Caco-2 (cell line): ENCODE measurements around the gene FSHR. TPM values are rescaled to one million over a fixed set of nuclear protein-coding genes. Genes with fewer than 3 reads are reported as not detected.

Source experiments
- BruUV-seq: library from RNA; stranded (reverse); fragments of 400-500 nt; replicated peaks from 2 replicates; lab custom pipeline; 2021; lab: Mats Ljungman, UMichigan
- CTCF ChIA-PET: fragments of 300-600 bp; sonication (Branson Sonifier 250); formaldehyde crosslinking; loops from one replicate; lab custom pipeline; 2022; ENCODE audit warnings: antibody characterized with exemption; lab: Charles Lee
- POLR2A ChIA-PET: fragments of 300-600 bp; sonication (Branson Sonifier 250); formaldehyde crosslinking; loops from one replicate; lab custom pipeline; 2022; ENCODE audit warnings: antibody characterized with exemption; lab: Charles Lee
- DNase-seq, 2 experiments: peaks; one replicate each; pipeline versions ENCODE4 v3.0.0 to v3.0.0-alpha.2; 2020 to 2022
- H3K27me3 ChIP-seq: replicated peaks from 2 replicates; pipeline ENCODE4 v1.6.0; 2011; ENCODE audit warnings: low read length; ENCODE audit not compliant: control insufficient read depth, insufficient read depth
- H3K36me3 ChIP-seq: 2 replicates; pipeline ENCODE4 v1.5.1; 2011; ENCODE audit warnings: low read length; ENCODE audit not compliant: control insufficient read depth, insufficient read depth
- H3K4me1 ChIP-seq: fragments of 250-450 bp; sonication (Bioruptor Pico); 2 replicates; pipeline ENCODE4 v1.5.1; 2020; ENCODE audit warnings: mild to moderate bottlenecking
- H3K4me3 ChIP-seq: 2 replicates; pipeline ENCODE4 v1.5.1; 2011; ENCODE audit warnings: low read depth, mild to moderate bottlenecking, control low read depth, low read length
- H3K9me3 ChIP-seq: fragments of 250-450 bp; sonication (Bioruptor Pico); 2 replicates; pipeline ENCODE4 v1.5.1; 2020; ENCODE audit warnings: mild to moderate bottlenecking, moderate library complexity
- H3K27ac Mint-ChIP-seq: one replicate; pipeline ENCODE4 v1.8.0; 2022; ENCODE audit warnings: mixed read lengths; ENCODE audit not compliant: unreplicated experiment
- H3K27me3 Mint-ChIP-seq: one replicate; pipeline ENCODE4 v1.8.0; 2022; ENCODE audit warnings: mixed read lengths; ENCODE audit not compliant: insufficient read depth, unreplicated experiment
- H3K36me3 Mint-ChIP-seq: one replicate; pipeline ENCODE4 v1.8.0; 2022; ENCODE audit warnings: mild to moderate bottlenecking, mixed read lengths; ENCODE audit not compliant: insufficient read depth, unreplicated experiment
- H3K4me1 Mint-ChIP-seq: one replicate; pipeline ENCODE4 v1.8.0; 2022; ENCODE audit warnings: low read depth, mixed read lengths; ENCODE audit not compliant: unreplicated experiment
- H3K4me3 Mint-ChIP-seq: one replicate; pipeline ENCODE4 v1.8.0; 2022; ENCODE audit warnings: mild to moderate bottlenecking, moderate library complexity, mixed read lengths; ENCODE audit not compliant: unreplicated experiment
- H3K9me3 Mint-ChIP-seq: one replicate; pipeline ENCODE4 v1.8.0; 2022; ENCODE audit warnings: mixed read lengths; ENCODE audit not compliant: unreplicated experiment
- intact Hi-C: fragments of 100-400 bp; cut with micrococcal nuclease; formaldehyde crosslinking; loops from one replicate; pipeline ENCODE4 v1.10.0; 2022; ENCODE audit not compliant: unreplicated experiment
- total RNA-seq: library from RNA; stranded (reverse); gene quantifications from 2 replicates; pipeline ENCODE4 v1.2.3, GENCODE V29; 2022
- TF ChIP-seq, protein P1 (sequence below), 2 experiments: fragments of 200-600 bp in 1 of 2; IDR thresholded peaks; 1 replicate in 1 of 2; 2 replicates in 1 of 2; pipeline versions ENCODE4 v1.5.1 to v1.8.0; 2011 to 2022; ENCODE audit warnings: antibody characterized with exemption in 1 of 2, control low read depth in 1 of 2, inconsistent platforms in 1 of 2, low read depth in 1 of 2, low read length in 1 of 2, mild to moderate bottlenecking in 1 of 2, moderate library complexity in 1 of 2; ENCODE audit not compliant: insufficient read depth in 1 of 2, severe bottlenecking in 1 of 2, unreplicated experiment in 1 of 2

Gene FSHR
- total RNA-seq, 1 experiment from 2014 or later: 0.41 TPM

DNA sequence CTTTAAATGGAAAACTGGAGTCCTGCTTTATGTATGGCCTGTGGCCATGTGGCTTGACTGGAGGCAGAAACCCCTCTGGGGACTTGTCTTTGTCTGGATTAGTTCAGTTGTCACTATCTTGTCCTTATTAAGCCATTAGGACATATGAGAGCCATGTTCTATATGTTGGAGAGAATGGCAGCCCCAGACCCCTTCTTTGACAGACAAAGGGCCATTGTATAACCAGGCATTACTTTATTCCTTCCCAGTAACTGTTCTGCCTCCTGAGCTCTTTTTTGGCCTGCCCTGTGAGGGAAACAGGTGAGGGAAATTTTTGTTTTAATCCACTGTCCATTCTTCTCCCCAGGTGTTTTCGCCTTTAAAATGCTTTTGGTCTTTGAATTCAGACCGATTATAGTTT lies 43.3 kb downstream of the FSHR start:
- Histone ChIP-seq H3K27me3 (no peaks in the 10 kb centered on the region), H3K36me3 (no peaks in the 10 kb centered on the region), H3K9me3 (no peaks in the 10 kb centered on the region), H3K4me1 (no peaks in the 10 kb centered on the region), H3K4me3 (no peak overlapping the region)
- Mint-ChIP-seq H3K4me1 (peaks cover 5% of the 10 kb centered on the region), H3K9me3 (no peaks in the 10 kb centered on the region), H3K36me3 (no peaks in the 10 kb centered on the region), H3K4me3 (no peak overlapping the region), H3K27me3 (peaks cover 13% of the 10 kb centered on the region), H3K27ac (no peak overlapping the region)
- intact Hi-C loops: no loop called here
- ChIA-PET CTCF (no interaction called here), POLR2A (no interaction called here)
- TF ChIP-seq, protein P1, sequence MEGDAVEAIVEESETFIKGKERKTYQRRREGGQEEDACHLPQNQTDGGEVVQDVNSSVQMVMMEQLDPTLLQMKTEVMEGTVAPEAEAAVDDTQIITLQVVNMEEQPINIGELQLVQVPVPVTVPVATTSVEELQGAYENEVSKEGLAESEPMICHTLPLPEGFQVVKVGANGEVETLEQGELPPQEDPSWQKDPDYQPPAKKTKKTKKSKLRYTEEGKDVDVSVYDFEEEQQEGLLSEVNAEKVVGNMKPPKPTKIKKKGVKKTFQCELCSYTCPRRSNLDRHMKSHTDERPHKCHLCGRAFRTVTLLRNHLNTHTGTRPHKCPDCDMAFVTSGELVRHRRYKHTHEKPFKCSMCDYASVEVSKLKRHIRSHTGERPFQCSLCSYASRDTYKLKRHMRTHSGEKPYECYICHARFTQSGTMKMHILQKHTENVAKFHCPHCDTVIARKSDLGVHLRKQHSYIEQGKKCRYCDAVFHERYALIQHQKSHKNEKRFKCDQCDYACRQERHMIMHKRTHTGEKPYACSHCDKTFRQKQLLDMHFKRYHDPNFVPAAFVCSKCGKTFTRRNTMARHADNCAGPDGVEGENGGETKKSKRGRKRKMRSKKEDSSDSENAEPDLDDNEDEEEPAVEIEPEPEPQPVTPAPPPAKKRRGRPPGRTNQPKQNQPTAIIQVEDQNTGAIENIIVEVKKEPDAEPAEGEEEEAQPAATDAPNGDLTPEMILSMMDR (IDR thresholded peaks at IDR 0.05; ENCODE audit: insufficient read depth in 1 of 2, low read depth in 1 of 2, low read length in 1 of 2, severe bottlenecking in 1 of 2, unreplicated experiment in 1 of 2): no peak
- DNase-seq: no peak
- BruUV-seq: no TSS peak

DNA sequence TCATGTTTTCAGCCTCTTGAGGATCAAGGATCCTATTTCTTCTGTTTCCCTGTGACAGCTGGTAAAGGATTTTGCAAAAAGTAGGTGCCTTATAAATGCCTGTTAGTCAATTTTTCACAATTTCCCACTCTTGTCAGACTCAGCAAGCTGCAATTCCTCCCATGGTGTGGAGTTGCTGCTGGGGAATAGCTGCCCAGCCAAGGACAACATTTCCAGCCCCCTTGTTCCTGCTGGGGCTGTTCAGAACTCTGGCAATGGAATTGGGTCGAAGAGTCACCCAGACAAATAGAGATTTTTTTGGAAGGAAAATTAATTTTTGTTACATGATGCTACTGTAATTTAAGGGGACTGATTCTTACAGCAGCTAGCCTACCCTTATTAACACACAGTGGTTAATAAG lies 43.7 kb downstream of the FSHR start:
- Histone ChIP-seq H3K36me3 (no peaks in the 10 kb centered on the region), H3K4me3 (no peak overlapping the region), H3K4me1 (no peaks in the 10 kb centered on the region), H3K27me3 (no peaks in the 10 kb centered on the region), H3K9me3 (no peaks in the 10 kb centered on the region)
- Mint-ChIP-seq H3K9me3 (no peaks in the 10 kb centered on the region), H3K4me1 (peaks cover under 1% of the 10 kb centered on the region), H3K27me3 (peaks cover 9% of the 10 kb centered on the region), H3K36me3 (no peaks in the 10 kb centered on the region), H3K27ac (no peak overlapping the region), H3K4me3 (no peak overlapping the region)
- BruUV-seq: no TSS peak
- intact Hi-C loops: no loop called here
- POLR2A ChIA-PET: no interaction called here
- CTCF ChIA-PET: no interaction called here
- DNase-seq: no peak
- TF ChIP-seq, protein P1 (IDR thresholded peaks at IDR 0.05; ENCODE audit: insufficient read depth in 1 of 2, low read depth in 1 of 2, low read length in 1 of 2, severe bottlenecking in 1 of 2, unreplicated experiment in 1 of 2): no peak

- Histone ChIP-seq H3K36me3 (no peaks in the 10 kb centered on the region), H3K4me1 (no peaks in the 10 kb centered on the region), H3K27me3 (no peaks in the 10 kb centered on the region), H3K4me3 (no peak overlapping the region), H3K9me3 (no peaks in the 10 kb centered on the region)
- CTCF ChIA-PET: no interaction called here
- TF ChIP-seq, protein P1 (IDR thresholded peaks at IDR 0.05; ENCODE audit: insufficient read depth in 1 of 2, low read depth in 1 of 2, low read length in 1 of 2, severe bottlenecking in 1 of 2, unreplicated experiment in 1 of 2): no peak
- no TSS peak for BruUV-seq
- no peak overlapping the region for H3K4me3 Mint-ChIP-seq
- H3K27ac Mint-ChIP-seq: no peak overlapping the region
- peaks cover 8% of the 10 kb centered on the region for H3K27me3 Mint-ChIP-seq
- no peaks in the 10 kb centered on the region for H3K4me1 Mint-ChIP-seq
- H3K9me3 Mint-ChIP-seq: no peaks in the 10 kb centered on the region
- no peaks in the 10 kb centered on the region for H3K36me3 Mint-ChIP-seq
- POLR2A ChIA-PET: no interaction called here
- no peak for DNase-seq
- intact Hi-C loops: no loop called here
Measured at GRCh38 chr2:49108851-49109250, 45.5 kb downstream of the FSHR start.
